Measurements from ENCODE around the gene PANX1.

DNA sequence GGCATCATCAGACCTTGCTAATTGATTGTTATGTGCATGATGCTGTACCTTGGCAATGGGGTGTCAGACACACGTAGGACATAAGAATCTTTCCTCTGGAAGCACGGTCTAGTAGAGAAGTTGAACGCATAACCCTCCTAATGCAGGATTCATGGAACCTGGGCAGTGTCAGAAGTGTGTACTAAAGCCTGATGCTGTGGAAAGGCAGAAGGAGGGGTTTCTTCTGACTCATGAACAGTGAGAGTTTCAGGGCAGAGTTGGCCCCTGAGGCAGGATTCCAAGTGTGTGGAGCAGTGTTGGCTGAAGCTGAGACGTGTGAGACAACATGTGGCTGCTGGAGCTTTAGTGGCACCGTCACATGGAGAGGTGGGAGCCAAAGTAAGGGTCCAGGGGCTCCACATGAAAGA, 3.5 kb downstream of the PANX1 start:
- TF ChIP-seq, protein P1, sequence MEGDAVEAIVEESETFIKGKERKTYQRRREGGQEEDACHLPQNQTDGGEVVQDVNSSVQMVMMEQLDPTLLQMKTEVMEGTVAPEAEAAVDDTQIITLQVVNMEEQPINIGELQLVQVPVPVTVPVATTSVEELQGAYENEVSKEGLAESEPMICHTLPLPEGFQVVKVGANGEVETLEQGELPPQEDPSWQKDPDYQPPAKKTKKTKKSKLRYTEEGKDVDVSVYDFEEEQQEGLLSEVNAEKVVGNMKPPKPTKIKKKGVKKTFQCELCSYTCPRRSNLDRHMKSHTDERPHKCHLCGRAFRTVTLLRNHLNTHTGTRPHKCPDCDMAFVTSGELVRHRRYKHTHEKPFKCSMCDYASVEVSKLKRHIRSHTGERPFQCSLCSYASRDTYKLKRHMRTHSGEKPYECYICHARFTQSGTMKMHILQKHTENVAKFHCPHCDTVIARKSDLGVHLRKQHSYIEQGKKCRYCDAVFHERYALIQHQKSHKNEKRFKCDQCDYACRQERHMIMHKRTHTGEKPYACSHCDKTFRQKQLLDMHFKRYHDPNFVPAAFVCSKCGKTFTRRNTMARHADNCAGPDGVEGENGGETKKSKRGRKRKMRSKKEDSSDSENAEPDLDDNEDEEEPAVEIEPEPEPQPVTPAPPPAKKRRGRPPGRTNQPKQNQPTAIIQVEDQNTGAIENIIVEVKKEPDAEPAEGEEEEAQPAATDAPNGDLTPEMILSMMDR (conservative IDR thresholded peaks at IDR 0.05; ENCODE audit: low read depth, low read length), result no peak
- no peak for TF ChIP-seq EZH2 (IDR thresholded peaks at IDR 0.05; ENCODE audit: low read length, unreplicated experiment)
- no peak for TF ChIP-seq EZH2phosphoT487 (IDR thresholded peaks at IDR 0.05; ENCODE audit: borderline replicate concordance, low read length)
